Measurements from ENCODE around the gene TAF1C.

Gene TAF1C

GRCh38 chr16:84139628-84140258 is 47.1 kb downstream of the TAF1C start:
- Histone ChIP-seq H3K4me3 (ENCODE audit: low read length) (no peak overlapping the region), H3K79me2 (ENCODE audit: low read length) (peaks cover 77% of the 10 kb centered on the region), H3F3A (ENCODE audit: insufficient read depth, low read length) (peaks cover 20% of the 10 kb centered on the region), H3K36me3 (replicated peaks; ENCODE audit: insufficient read depth, low read length) (no peaks in the 10 kb centered on the region), H3K9ac (ENCODE audit: low read length) (peak overlapping the region; percentile 76), H3K27me3 (replicated peaks; ENCODE audit: insufficient read depth, low read length) (no peaks in the 10 kb centered on the region), H3K9me2 (replicated peaks; ENCODE audit: insufficient read depth, low read length) (no peaks in the 10 kb centered on the region), H3K27ac (ENCODE audit: low read length) (peak overlapping the region; percentile 100), H2AFZ (ENCODE audit: low read length) (no peak overlapping the region), H4K20me1 (ENCODE audit: insufficient read depth, low read length) (no peaks in the 10 kb centered on the region), H3K9me3 (replicated peaks; ENCODE audit: insufficient read depth, low read length) (no peaks in the 10 kb centered on the region), H3K4me2 (ENCODE audit: low read depth, low read length) (peak overlapping the region; percentile 74), H3K4me1 (ENCODE audit: low read length) (peaks cover 38% of the 10 kb centered on the region)
- no peak for DNase-seq
- TF ChIP-seq CTCF (IDR thresholded peaks at IDR 0.05; ENCODE audit: low read length): no peak
- TF ChIP-seq EZH2 (optimal IDR thresholded peaks at IDR 0.05; ENCODE audit: low read depth, low read length): no peak
- TF ChIP-seq EZH2phosphoT487 (IDR thresholded peaks at IDR 0.05; ENCODE audit: low read length): no peak

- no peaks in the 10 kb centered on the region for H3K9me2 ChIP-seq (replicated peaks; ENCODE audit: insufficient read depth, low read length)
- peak overlapping the region; percentile 16; the same call in 1 of the 2 replicates for H3K4me3 ChIP-seq (ENCODE audit: low read length)
- no peaks in the 10 kb centered on the region for H4K20me1 ChIP-seq (ENCODE audit: insufficient read depth, low read length)
- no peak overlapping the region for H2AFZ ChIP-seq (ENCODE audit: low read length)
- H3K4me2 ChIP-seq (ENCODE audit: low read depth, low read length): peak overlapping the region; percentile 74
- DNase-seq: peak; percentile 86
- H3K79me2 ChIP-seq (ENCODE audit: low read length): peaks cover 76% of the 10 kb centered on the region
- peak overlapping the region; percentile 76 for H3K9ac ChIP-seq (ENCODE audit: low read length)
- H3K27ac ChIP-seq (ENCODE audit: low read length): peak overlapping the region; percentile 100
- H3K27me3 ChIP-seq (replicated peaks; ENCODE audit: insufficient read depth, low read length): no peaks in the 10 kb centered on the region
- peaks cover 20% of the 10 kb centered on the region for H3F3A ChIP-seq (ENCODE audit: insufficient read depth, low read length)
- TF ChIP-seq EZH2phosphoT487 (IDR thresholded peaks at IDR 0.05; ENCODE audit: low read length) (no peak), EZH2 (optimal IDR thresholded peaks at IDR 0.05; ENCODE audit: low read depth, low read length) (no peak), CTCF (IDR thresholded peaks at IDR 0.05; ENCODE audit: low read length) (no peak)
- peaks cover 38% of the 10 kb centered on the region for H3K4me1 ChIP-seq (ENCODE audit: low read length)
- no peaks in the 10 kb centered on the region for H3K36me3 ChIP-seq (replicated peaks; ENCODE audit: insufficient read depth, low read length)
- no peaks in the 10 kb centered on the region for H3K9me3 ChIP-seq (replicated peaks; ENCODE audit: insufficient read depth, low read length)
Observed at GRCh38 chr16:84138824-84139627, 47.8 kb downstream of the TAF1C start.

DNA sequence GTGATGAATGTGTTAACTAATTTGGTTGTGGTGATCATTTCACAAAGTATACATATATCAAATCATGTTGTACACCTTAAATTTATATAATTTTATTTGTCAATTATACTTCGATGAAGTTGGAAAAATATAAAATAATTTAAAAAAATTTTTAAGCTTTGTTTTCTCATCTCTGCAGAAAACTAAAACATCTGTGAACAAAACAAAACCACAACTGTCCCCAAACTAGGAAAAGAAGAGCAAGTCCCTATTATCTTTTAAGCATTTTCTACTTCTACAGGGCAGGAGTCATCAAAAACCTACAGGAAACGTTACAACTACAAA is 48.4 kb downstream of the TAF1C start:
- H2AFZ ChIP-seq (ENCODE audit: low read length): no peak overlapping the region
- H3K27ac ChIP-seq (ENCODE audit: low read length): peak overlapping the region; percentile 100
- H3K9me3 ChIP-seq (replicated peaks; ENCODE audit: insufficient read depth, low read length): no peaks in the 10 kb centered on the region
- no peaks in the 10 kb centered on the region for H3K9me2 ChIP-seq (replicated peaks; ENCODE audit: insufficient read depth, low read length)
- no peak for DNase-seq
- no peaks in the 10 kb centered on the region for H4K20me1 ChIP-seq (ENCODE audit: insufficient read depth, low read length)
- H3K36me3 ChIP-seq (replicated peaks; ENCODE audit: insufficient read depth, low read length): no peaks in the 10 kb centered on the region
- peak overlapping the region; percentile 25; the same call in 1 of the 2 replicates for H3K4me3 ChIP-seq (ENCODE audit: low read length)
- peaks cover 70% of the 10 kb centered on the region for H3K79me2 ChIP-seq (ENCODE audit: low read length)
- peaks cover 20% of the 10 kb centered on the region for H3F3A ChIP-seq (ENCODE audit: insufficient read depth, low read length)
- H3K9ac ChIP-seq (ENCODE audit: low read length): peak overlapping the region; percentile 76
- no peaks in the 10 kb centered on the region for H3K27me3 ChIP-seq (replicated peaks; ENCODE audit: insufficient read depth, low read length)
- peak overlapping the region; percentile 81 for H3K4me2 ChIP-seq (ENCODE audit: low read depth, low read length)
- H3K4me1 ChIP-seq (ENCODE audit: low read length): peaks cover 37% of the 10 kb centered on the region
- TF ChIP-seq EZH2 (optimal IDR thresholded peaks at IDR 0.05; ENCODE audit: low read depth, low read length) (no peak), CTCF (IDR thresholded peaks at IDR 0.05; ENCODE audit: low read length) (no peak), EZH2phosphoT487 (IDR thresholded peaks at IDR 0.05; ENCODE audit: low read length) (no peak)
